Measurements from ENCODE around the gene PHACTR4. TPM values are rescaled to one million over a fixed set of nuclear protein-coding genes. Genes with fewer than 3 reads are reported as not detected.
"Not testable (repeated sequence)": the region's sequence is repeated elsewhere in the genome, so short reads cannot be mapped to it uniquely, and the experiment has no call there.

PHACTR4 gene
- total and polyA plus RNA-seq, 2 experiments from 2014 or later, result 35.4 to 47.1 TPM

- TF ChIP-seq ZNF462 (CRISPR knock-in tag; IDR thresholded peaks at IDR 0.05), result no peak
- TF ChIP-seq JUNB (IDR thresholded peaks at IDR 0.05; ENCODE audit: unreplicated experiment), result no peak
- no peak for TF ChIP-seq EZH2phosphoT487 (IDR thresholded peaks at IDR 0.05; ENCODE audit: unreplicated experiment)
- no peak for TF ChIP-seq CREB1 (CRISPR knock-in tag; IDR thresholded peaks at IDR 0.05; ENCODE audit: low read depth)
Observed at GRCh38 chr1:28512058-28512611, 142.6 kb downstream of the PHACTR4 start (continued).

GRCh38 chr1:28514445-28514933 is 144.9 kb downstream of the PHACTR4 start:
- H3K79me2 ChIP-seq (replicated peaks; ENCODE audit: insufficient read depth); H3K27me3 ChIP-seq (ENCODE audit: insufficient read depth); H3K4me3 ChIP-seq; ATAC-seq; H2AFZ ChIP-seq; H3K4me2 ChIP-seq; H4K20me1 ChIP-seq (replicated peaks; ENCODE audit: insufficient read depth); DNase-seq (ENCODE audit: low spot score); H3K9me2 ChIP-seq (ENCODE audit: insufficient read depth): not testable (repeated sequence)
- Histone ChIP-seq H3K27ac (ENCODE audit: low read depth) (peak overlapping the region; percentile 100), H3F3A (replicated peaks; ENCODE audit: low read depth) (peaks cover 76% of the 10 kb centered on the region), H3K36me3 (ENCODE audit: insufficient read depth) (peaks cover 20% of the 10 kb centered on the region), H3K4me1 (ENCODE audit: insufficient read depth) (peaks cover 14% of the 10 kb centered on the region)
- H3K36me3 Mint-ChIP-seq (ENCODE audit: low read depth), result peaks cover 56% of the 10 kb centered on the region
- TF ChIP-seq POLR2AphosphoS5 (IDR thresholded peaks at IDR 0.05; ENCODE audit: low read depth), result peak; percentile 19; the same call in 1 of the 2 replicates
- H3K4me1 Mint-ChIP-seq, result peaks cover 24% of the 10 kb centered on the region
- peak overlapping the region; percentile 27; the same call in 2 of the 3 replicates for H3K4me3 Mint-ChIP-seq
- H3K27ac Mint-ChIP-seq, result peak overlapping the region; percentile 80
- H3K9me3 Mint-ChIP-seq, result peaks cover 37% of the 10 kb centered on the region; the same call in 2 of the 3 replicates
- peaks cover 66% of the 10 kb centered on the region for H3K27me3 Mint-ChIP-seq (ENCODE audit: insufficient read depth, low read depth, poor library complexity)

Measured in GM23338 (cell line).